Activated gamma-delta T cell treated with Interleukin-2 at 50 U/mL for 16 hours (primary cell): Measurements from ENCODE around the gene SOAT2.
A peak's percentile ranks its signal among the peaks of the same experiment; 100 is the strongest.

Source experiments
- DNase-seq: peaks from one replicate; pipeline ENCODE4 v3.0.0-alpha.2; 2020

The SOAT2 gene

DNA sequence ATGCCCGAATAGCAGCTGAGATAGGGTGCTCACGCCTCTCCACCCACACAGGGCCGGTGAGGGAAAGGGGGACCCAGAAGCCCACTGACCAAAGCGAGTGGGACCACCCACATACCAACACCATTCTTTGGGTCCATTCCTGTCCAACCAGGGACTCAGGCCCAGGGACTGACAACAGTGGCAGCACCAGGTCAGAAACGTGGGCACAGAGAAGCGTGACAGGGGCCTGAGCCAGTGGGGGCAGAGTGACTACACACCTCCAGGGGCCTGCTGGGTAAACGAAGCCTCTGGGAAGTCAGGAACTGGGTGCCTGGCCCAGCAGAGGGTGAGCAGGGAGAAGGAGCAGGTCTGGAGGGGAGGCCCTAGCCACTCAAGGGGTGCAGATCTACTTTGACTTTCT is 37.8 kb upstream of the SOAT2 start:
- DNase-seq: no peak

DNA sequence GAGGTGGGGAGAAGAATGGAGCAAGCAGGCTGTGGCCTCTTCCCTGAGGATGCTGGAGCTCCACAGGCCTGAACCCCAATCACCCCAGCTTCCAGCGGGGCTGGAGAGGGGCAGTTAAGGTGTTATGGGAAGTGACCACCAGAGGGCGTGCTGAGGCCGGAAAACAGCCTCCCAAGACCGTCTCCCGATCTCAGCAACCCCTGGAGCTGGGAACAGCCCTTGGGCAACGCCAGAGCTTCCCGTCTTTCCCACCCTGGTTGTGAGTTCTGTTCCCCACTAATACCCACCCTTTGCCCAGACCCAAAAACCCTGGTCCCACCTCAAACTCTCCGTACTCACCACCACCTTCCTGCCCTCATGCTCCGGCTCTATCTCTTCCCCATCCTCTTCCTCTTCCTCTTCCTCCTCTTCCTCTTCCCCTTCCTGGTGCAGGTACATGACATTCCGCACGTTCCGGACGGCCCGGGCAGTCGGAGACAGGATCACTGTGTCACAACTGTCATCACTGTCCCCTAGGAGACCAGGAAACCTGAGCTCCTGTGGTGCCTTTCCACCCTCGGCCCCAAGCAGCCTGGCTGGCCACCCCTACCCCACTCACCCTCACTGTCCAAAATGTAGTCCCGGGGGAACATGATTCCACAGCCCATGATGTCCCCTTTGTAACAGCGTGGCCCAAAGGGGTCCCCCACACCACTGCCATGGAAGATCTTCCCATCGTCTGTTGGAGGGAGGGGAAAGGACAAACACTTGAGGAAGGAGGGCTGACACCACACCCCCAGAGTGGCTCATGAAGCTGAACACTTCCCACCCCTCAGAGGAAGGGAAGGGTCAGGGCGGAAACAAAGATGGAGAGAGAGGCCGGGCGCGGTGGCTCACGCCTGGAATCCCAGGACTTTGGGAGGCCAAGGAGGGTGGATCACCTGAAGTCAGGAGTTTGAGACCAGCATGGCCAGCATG is 37.0 kb upstream of the SOAT2 start:
- DNase-seq: peak; percentile 66

DNA sequence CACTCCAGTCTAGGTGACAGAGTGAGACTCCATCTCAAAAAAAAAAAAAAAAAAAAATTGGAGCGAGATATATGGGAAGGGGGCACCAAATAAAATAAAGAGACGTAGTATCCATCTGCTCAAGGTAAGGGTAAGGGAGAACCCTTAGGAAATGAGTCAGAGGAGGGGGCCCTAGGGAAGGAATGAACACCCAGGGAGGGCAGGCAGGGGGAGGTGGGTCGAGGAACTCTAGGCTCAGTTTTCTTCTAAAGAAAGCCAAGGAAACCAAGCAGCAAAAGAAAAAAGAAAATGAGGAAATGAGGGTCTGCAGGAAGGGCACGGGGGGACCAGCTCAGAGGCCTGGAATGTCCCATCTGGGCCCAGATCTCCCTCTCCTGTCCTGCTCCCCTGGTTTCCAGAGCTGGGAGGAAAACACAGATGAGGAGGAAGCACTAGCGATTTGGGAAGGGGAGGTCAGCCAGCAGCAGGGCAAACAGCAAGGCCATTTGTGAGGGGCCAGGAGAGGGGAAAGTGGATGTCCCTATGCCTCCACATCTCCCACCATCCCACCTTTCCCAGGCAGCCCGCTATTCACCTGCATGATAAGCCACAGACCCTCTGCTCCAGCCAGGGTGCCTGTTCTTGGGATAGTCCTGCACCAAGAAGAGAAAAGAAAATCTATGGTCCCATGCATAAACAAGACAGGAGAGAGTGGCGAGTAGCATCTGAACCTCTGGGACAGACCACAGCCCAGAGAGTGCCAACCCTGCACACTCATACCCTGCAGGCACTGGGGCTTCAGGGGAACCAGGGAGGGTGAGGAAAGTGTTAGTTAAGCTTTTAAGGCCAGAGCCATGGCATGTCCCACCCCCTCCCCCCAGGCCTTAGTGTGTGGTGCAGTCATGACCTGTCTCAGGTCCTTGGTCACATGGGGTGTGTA is 36.0 kb upstream of the SOAT2 start:
- DNase-seq: no peak

DNA sequence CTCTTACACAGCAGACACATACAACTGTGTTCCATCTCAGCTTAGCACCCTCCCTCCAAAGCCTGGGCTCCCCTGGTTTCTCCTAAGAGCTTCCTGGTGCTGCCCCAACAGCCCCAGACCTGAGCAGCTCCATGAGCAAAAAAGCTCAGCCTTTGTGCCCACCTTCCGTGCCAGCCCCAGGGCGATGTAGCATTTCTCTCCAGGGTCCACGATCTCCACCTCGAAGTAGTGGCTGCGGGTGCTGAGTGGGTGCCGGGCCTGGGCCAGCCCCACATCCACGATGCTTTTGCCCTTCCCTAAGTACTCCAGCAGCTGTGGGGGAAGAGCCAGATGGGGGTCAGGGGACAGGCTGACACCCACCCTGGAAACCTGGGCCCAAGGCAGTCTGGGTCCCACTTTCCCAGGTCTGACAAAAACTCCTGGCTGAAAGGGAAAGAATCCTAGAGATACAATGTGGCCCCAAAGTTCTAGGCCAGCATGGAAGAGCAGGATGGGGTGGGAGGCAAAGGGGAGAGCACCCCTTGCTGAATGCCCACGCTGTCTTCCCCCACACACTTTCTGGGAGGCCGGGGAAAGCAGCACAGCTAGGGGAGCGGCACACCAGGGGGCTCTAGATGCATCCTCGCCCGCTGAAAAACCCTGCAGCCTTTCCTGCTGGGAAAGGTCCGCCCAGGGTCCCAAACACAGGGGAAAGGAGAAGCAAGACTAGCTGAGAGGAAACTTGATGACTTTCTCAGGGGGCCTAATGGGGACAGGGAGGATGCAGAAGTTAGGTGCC is 35.1 kb upstream of the SOAT2 start:
- DNase-seq: no peak

DNA sequence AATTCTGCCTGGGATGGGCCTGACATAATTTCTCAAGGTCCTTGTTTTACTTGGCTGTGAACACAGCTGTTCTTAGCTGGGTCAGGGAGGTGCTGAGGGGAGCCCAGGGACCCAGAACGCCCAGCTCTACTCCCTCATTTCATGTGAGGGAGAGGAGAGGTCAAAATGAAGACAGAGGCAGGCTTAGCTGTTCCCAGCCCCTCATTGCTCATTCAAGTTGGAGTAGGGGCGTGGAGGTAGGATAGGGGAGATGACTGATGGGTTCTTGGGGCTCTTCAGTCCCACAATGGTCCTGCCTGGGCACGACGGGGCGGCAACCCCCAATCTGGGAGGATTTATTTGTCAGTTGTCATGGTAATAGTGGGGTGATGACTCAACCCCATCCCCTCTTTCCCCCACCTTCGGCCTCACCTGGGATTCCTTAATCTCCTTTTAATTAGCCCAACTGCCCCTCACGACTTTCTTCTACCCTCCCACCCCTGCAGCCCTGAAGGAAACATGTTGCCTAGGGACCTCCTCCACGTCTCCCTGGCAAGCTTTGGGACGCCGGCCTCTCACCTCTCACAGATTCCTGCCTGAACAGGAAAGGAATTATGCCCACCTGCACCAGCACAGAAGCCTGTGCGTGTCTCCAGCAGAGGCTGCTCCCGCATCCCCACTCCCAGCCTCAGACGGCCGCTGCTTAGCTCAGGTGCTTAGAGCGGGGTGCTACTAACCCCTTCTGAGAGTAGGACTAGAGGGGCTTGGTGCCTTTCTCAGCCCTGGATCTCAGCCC is 34.3 kb upstream of the SOAT2 start:
- no peak for DNase-seq

- DNase-seq: no peak
Observed at GRCh38 chr12:53069621-53070410, 33.5 kb upstream of the SOAT2 start.

GRCh38 chr12:53070877-53071492 is 32.3 kb upstream of the SOAT2 start:
- no peak for DNase-seq

GRCh38 chr12:53071591-53072551 is 31.4 kb upstream of the SOAT2 start:
- DNase-seq: no peak

- DNase-seq: no peak
Observed at GRCh38 chr12:53073881-53074280, 29.4 kb upstream of the SOAT2 start.

DNA sequence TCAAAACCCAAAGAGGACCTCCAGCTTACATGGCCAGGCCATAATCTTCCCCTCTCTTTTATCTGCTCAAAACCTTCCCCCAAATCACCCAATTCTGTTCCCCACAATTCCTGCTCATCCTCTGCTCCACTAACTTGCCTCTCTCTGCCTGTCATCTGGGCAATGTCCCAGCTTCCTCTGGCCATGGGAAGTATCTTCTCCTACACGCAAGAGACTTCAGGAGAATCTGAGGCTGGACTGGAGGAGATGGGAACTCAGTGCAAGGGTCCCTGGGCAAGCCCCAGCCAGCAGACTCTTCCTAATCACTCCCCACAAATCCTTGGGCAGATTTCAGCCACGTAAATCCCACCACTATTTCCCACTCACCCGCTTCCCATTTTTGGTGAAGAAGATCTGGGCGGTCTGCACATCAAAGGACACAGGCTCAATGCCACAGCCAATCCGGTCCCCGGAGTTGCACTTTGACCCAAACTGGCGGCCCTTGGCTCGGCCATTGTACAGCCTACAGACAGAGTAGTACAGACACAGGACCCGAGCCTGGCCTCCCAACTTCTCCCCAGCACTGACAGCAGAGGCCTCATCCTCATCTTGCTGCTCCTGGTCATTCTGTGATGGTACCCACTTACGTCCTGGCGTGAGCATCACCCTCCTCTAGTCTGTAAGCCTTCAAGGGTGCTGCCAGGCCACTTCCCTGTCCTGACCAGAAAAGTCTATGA is 28.8 kb upstream of the SOAT2 start:
- DNase-seq: no peak

- no peak for DNase-seq
Observed at GRCh38 chr12:53074999-53075370, 28.3 kb upstream of the SOAT2 start.

DNA sequence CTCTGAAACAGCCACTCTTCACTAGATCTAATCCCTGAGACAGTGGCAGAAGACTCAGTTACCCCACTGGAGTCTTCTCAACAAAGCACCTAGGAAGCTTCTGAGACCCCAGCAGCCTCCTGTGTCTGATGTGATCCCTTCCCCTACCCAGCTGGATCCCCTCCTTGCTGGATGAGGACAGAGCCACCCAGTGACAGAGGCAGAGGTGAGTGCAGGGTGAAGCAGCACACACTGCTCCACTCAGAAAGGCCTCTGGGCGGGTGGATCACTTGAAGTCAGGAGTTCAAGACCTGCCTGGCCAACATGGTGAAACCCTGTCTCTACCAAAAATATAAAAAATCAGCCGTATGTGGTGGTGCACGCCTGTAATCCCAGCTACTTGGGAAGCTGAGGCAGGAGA is 26.8 kb upstream of the SOAT2 start:
- no peak for DNase-seq

DNA sequence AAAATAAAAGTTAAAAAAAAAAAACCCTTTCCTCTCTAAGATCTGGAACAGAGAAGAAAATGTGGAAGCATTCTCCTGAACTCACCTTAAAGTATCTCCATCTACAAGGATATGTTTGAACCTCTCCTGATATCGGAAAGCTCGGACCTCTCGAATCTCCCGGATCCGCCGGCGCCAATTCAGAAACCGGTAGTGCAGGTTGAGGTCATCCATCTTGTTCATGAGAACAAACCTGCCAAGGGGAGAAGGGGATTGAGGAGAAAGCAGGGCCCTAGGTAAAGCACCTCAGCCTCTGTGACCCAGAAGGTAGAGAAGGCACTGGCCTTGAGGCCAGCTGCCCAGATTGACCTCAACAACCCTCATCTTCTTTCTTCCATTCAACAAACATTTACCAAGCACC is 26.3 kb upstream of the SOAT2 start:
- no peak for DNase-seq

- peak; percentile 45 for DNase-seq
Observed at GRCh38 chr12:53078425-53079225, 24.7 kb upstream of the SOAT2 start.

DNA sequence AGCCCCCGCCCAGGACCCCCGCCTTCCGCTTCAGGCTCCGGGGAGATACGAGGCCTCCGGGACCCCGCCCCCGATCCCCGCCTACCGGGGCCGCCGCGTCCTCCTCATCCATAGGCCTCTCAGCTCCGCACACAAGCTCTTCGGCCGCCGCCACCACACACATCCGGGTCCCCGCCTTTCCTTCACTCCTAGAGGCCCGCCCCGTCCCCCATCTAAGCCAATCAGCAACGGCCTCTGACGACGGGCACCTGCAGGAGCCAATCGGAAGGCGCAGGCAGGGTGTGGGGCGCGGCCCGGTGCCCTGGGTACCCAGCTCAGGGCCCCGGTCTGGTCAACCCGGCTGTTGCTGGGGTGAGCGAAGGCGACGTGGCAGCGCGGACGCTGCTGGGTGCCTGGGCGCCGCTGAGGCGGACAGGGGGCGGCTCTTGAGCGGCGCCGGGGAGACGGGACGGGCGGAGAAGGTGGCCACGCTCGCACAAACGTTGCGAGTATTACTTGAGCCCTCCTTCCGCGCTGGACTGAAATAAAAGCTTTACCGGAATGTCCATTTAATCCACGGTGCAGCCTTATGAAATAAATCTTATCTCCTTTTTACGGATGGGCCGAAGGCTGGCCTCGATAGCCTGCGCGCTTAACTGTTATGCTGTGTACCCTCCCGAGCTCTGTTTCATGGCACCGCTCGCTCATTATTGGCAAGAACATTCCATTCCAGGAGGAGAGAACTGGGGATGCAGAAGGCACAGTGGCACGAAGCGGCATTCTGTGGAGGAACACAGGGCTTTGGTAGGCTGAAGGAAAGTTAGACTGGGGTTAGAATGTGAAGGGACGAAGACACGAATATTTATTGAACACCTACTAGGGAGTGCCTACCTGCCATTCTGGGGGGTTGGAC is 23.8 kb upstream of the SOAT2 start, which contains the start of gene SPRYD3:
TSS of gene SPRYD3 (minus strand) at position 165 of the 892 bp plus-strand sequence. CDS start at position 108, 57 bp downstream.
- peak; percentile 96 for DNase-seq

GRCh38 chr12:53082637-53083175 is 20.6 kb upstream of the SOAT2 start:
- DNase-seq: no peak
